HG03159 (cell line): Measurements from ENCODE around the gene LRRK2.
A peak's percentile ranks its signal among the peaks of the same experiment; 100 is the strongest.
"Not testable (repeated sequence)": the region's sequence is repeated elsewhere in the genome, so short reads cannot be mapped to it uniquely, and the experiment has no call there.

ENCODE experiments used
- ATAC-seq: cut with Tn5 transposase; IDR thresholded peaks from one replicate; pipeline ENCODE4 v1.9.1; 2021; ENCODE audit warnings: mild to moderate bottlenecking, moderate library complexity; ENCODE audit not compliant: unreplicated experiment

LRRK2 gene

DNA sequence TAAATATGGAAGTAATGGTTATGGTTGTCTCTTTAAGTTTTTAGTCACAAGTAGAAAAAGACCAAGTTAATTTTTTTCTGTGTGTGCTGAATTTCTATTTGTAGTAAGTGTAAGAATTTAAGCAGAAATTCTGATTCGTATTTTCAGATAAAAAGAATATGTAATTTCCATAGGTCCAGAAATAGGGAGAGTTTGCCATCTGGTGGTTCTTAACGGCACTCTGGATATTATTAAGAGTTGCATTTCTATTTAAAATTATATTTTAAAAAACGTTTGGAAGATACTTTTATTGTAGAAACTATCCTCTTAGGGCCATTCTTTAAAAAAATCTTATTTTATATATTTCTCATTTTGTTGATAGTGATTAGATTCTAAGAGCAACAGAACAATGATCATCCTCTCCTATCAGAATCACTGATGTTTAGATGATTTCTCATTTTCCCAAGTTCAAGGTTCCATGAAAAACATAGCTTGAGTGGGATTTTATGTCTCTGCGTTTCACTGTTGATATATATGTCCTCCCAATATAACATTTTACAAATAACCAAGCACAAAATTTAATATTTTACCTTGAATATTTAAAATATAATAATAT is 88.3 kb downstream of the LRRK2 start:
- no peak for ATAC-seq

DNA sequence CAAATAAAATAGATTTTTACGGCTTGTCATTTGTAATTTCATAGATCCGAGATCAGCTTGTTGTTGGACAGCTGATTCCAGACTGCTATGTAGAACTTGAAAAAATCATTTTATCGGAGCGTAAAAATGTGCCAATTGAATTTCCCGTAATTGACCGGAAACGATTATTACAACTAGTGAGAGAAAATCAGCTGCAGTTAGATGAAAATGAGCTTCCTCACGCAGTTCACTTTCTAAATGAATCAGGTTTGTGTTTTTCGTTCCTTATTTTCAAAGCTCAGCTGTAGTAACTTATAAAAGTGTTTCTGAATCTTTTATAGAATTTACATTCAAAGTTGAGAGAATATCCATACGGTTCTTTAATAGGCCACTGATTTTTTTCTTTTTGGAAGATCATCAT is 89.1 kb downstream of the LRRK2 start:
- ATAC-seq = peak; percentile 86

DNA sequence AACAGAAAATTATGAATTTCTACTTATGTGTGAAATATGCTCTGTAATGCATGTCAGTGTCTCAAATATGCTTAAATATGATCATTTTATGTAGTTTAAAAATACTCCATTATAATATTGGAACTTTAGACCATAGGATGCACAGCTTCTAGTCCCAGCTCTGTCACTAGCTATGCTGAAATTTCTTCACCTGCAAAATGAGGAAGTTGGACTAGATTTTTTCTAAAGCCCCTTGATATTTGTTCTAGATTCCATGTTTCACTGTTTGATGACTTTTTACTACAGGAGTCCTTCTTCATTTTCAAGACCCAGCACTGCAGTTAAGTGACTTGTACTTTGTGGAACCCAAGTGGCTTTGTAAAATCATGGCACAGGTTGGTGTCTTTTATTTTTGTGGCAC is 90.1 kb downstream of the LRRK2 start:
- ATAC-seq = peak; percentile 42

DNA sequence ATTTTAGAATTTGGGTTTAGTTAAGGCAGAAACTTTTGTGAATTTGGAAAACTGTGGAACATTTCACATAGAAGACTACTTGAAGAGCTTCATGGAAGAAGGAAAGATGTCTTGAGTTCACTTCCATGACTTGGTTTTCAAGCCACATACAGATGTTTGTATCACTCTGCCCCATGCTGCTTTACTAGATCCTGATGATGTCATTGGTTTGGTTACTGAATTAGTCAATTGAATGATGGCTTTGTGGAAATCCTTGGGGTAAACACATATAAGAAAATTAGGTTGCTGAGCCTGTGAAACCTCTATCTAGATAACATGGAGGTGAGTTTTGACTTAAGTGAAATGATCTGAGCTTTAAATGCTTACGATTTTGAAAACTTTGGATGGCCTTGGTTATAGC is 90.6 kb downstream of the LRRK2 start:
- no peak for ATAC-seq

DNA sequence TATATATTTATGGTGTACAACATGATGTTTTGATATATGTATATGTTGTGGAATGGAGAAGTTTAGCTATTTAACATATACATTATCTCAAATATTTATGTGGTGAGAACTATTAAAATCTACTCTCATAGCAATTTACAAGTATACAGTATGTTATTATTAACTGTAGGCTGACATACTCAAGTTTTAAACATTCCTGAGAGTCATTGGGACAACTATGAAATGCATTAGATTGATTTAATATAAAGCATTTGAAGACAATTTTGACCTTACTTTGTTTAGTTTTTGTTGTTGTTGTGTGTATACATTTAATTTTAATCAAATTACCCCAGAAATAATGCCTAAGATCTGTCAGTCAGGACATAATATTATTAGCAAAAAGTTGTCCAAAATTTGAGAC is 99.5 kb downstream of the LRRK2 start:
- no peak for ATAC-seq

DNA sequence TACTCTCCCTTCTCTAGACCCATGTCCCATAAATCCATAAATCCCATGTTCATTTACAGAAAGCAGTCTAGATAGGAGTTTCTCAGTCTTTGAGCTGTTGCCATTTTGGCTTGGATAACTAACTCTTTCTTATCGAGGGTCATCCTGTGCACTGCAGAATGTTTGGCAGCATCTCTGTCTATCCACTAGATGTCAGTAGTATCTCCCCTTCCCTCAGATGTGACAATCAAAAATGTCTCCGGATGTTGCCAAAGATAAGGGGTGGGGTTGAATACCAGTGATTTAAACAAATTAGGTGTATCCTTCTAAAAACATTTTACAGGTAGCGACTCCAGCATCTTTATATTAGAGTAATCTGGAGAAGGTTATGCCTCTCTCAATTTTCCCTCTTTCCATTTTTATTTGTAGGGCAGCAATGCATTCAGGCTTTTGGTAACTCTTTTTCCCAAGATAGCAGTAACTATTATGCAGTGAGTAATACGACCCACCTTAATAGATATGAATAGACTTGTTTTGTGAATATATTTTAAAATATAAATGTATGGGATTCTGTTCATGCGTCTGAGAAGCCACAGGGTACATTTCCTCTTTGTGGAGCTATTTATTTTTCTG is 100.7 kb downstream of the LRRK2 start:
- ATAC-seq = peak; percentile 83

DNA sequence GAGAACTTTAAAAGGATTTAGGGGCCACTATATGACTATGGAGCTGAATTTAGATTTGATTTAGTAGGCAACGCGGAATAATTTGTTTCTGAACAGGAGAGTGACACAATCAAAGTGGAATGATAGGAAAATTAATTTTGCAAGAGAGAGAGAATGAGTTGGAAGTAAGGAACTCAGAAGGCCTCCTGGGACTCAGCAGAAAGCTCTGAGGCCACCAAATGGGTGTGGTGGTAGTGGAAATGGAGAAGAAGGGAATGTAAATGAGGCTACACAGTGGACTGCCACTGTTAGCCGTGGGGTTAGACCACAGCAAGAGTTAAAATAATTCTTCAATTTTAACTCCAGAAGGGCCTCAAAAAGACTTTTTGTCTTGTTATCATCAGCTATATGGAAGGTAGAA is 102.7 kb downstream of the LRRK2 start:
- ATAC-seq = no peak

DNA sequence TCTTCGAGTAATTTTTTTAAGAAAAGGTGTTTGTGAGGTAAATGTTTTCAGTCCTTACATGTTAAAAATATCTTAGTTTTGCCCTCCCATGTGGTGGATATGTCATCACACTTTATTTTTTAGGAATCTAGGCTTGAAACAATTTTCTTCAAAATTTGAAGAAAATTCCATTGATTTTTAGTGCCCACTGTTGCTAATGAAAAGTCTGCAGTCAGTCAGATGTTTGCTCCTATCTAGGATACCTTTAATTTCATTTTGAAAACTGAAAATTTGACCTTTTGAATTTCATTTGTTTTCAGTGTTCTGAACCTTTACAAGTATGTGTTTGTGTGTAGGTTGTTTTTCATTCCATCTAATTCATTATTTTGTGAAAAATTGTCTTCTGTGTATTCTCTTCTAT is 105.4 kb downstream of the LRRK2 start:
- ATAC-seq = no peak

DNA sequence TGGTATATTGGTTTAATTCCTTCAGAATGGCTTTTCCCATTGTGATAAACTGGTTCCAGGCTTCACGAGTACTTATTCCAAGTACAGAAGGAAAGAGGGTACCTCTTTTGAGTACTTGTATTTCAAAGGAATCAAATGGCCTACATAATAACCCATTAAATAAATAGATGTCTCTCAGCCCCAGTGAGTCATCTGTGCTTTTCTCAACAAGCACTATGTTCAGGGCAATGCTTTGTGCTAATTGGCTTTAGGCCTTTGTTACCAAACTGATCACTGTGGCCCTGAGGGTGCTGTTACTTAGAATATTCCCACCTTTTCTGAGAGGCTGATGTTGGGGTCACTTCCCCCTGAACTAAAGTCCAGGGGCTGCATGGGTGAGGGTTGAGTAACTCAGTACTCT is 107.1 kb downstream of the LRRK2 start:
- no peak for ATAC-seq

DNA sequence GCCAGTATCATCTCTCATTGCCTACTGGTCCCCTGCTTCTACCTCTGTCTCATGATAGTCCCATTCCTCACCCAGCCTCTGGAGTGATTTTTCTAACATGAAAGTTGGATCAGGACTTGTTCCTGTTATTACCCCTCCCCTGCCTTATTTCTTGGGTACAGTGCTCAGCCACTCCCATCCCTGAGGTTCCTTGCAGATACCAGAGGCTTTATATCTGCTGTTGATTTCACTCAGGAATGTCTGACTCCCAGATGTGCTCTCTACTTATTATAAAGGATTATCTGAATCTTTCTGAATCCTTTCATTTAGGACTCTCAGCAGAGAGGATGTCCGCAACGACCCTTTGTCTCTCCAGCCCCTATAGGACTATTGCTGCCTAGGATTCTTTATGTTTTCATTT is 111.2 kb downstream of the LRRK2 start:
- no peak for ATAC-seq

DNA sequence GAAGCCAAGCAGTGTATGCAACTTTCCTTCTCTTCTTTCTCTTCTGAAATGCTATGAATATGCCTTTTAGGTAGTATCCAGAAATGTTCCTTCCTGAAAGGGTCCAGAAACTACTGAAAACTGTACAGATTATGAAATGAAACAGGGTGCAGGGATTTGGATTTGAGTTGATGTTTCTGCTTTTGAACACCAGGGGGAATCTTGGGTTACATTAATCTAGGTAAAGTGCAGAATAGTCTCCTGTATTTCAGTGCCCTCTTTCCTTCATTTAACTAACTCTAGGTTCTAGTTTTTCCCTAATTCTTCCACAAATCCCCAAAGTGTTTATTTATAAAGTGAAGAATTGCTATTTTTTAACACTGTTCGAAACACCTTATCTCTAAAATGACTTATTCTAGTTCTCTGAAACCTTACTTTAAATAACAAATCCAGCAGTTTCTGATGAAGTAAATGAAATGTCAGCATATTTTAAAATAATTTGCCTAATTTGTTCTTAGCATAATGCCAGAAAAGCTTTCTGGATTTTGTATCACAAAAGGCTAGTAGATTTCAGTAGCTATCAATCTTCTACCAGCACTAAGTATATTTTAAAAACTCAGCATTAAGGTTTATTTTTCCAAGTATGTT is 111.9 kb downstream of the LRRK2 start:
- peak; percentile 80 for ATAC-seq

DNA sequence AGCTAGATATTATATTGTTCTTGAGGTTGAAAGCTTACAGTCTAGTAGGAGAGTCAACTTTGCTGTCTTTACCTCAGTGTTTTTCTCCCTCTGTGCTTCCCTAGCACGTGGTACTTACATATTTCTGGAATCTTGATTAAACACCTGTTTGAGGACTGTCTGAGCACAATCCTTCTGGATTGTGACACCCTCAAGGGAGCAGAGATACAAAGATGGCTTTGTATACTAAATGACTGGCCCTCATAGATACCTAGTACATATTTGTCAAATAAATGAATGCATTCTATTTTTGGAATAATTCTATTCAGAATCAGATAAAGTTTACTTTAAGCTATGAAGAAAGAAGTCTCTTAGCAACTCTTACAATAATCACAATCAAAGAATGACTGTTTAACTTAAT is 113.3 kb downstream of the LRRK2 start:
- no peak for ATAC-seq

DNA sequence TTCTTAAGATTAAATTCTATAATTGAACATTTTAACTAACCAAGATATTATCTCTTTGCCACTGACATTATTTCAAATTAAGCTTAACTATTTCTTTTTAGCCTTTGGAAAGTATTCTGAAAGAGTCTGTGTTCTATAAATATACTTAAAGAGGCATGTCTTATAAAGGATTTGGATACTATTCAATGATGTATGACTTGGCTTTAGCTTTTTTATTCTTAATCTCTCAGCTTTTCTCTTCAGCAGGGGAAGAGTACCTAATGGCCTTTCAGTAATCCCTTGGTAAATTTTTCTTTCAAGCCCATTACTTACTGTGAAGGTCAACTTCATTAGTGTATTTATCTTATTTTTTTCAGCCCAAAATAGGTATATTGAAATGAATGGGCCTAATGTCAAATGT is 113.8 kb downstream of the LRRK2 start:
- ATAC-seq = no peak

DNA sequence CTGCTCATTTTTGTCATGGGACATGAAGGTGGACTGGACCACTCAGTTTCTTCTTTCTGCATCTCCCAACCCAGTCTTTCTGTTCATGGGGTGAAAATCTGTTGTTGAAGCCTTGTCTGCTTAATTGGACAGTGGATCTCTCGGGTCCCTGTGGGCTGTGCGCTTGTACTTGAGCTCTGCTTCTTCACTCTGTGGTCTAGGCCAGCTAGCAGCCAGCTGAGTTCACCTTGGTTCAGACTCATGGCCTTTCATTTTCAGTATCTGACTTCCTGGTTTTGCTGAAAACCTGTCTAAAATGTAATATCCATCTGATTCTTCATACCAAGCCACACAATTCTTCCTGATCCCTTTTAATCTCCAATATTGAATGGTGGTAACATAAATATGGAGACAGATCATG is 117.2 kb downstream of the LRRK2 start:
- ATAC-seq = peak; percentile 60

DNA sequence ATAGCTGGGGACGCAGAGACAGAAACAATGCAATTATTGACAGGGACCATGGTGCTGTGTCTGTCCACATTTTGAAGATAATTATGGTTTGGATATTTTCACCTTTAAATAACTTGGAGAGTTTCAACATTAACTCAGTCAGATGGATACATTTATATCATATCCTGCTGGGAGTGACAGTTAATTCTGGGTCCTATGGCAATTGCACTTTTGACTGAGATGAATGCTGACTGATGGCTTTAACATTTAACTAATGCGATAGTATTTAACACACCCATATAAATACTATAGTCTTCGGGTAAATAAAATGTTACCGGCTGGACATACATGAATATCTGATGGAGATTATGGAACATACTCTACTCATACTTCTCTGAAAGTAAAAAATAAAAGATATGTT is 118.3 kb downstream of the LRRK2 start:
- ATAC-seq = no peak

DNA sequence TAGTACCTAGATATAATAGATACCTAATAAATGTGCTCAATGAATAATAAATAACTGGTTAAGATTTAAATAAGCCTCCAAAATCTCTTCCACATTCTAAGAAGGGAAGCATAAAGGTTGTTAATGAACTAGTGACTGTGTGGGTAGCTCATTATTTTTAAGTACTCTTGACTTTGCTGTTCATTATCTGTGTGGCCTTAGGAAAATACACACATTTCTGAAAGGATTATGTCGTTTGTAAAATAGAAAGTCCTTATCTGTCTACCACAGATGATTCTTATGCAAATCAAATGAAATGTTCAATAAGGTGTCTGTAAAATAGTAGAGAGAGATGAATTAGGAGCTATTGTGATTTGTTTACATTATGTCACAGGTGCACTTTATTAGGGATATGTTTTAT is 119.5 kb downstream of the LRRK2 start:
- ATAC-seq = no peak

DNA sequence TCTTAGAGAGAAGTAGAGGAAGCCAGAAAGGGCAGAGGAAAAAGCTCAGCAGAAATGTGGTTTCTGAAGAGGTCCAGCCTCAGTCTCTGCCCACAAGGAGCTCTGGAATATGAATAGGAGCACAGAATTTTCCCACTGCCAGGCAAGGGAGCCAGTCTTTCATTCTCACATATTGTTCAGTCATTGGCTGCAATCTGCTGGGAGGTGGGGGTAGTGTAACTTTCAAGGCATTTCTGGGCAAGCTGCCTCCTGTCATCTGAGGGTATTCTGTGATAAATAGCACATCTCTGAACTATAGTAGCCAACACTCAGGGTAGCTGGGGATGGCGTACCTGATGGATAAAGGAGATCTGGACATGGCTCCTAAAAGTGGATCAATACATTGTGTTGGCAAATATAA is 127.2 kb downstream of the LRRK2 start:
- ATAC-seq = no peak

DNA sequence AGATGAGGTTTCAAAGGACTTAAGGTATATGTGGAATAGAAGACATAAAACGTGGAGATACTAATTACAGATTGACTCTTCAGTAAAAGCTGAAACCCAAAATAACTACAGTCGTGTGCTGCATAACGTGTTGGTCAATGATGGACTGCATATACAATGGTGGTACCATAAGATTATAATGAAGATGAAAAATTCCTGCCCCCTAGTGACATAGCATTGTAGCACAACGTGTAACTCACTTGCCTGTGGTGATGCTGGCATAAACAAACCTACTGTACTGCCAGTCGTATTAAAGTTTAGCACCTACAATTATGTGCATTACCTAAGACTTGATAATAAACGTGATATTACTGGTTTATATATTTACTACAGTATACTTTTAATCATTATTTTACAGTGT is 150.3 kb downstream of the LRRK2 start:
- ATAC-seq = peak; percentile 50

DNA sequence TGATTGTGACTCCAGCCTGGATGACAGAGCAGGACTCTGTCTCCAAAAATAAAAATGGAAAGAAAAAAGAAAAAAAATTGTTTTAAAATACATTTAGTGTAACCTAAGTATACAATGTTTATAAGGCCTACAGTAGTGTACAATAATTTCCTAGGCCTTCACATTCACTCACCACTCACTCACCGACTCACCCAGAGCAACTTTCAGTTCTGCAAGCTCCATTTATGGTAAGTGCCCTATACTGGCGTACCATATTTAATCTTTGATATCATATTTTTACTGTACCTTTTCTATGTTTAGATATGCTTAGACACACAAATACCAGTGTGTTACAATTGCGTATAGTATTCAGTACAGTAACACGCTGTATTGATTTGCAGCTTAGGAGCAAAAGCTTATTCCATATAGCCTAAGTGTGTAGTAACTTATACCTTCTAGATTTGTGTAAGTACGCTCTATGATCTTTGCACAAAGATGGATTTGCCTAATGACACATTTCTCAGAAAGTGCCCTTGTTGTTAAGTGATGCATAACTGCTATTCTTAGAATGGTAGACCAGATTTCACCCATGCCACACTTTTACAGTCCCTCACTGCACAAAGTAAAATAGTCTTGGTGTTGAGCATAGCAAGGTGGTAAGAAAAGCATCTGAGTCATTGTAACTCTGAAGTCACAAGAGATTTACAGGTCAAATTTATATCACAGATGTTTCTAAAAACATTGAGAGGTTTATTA is 151.9 kb downstream of the LRRK2 start:
- ATAC-seq = no peak

DNA sequence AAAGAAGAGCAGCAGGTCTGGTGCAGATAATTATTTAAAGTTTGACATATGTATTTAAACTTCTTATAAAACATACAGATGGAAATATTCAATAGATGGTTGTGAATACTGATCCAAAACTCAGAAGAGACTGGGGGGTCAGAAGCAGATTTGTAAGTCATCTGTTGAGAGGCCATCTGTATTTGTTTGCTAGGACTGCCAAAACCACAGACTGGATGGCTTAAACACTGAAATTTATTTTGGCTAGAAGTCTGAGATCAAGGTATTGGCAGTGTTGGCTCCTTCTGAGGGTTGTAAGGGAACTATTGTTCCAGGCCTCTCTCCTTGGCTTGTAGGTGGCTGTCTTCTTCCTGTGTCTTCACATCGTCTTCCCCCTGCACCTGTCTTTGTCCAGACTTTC is 153.9 kb downstream of the LRRK2 start:
- ATAC-seq = no peak

DNA sequence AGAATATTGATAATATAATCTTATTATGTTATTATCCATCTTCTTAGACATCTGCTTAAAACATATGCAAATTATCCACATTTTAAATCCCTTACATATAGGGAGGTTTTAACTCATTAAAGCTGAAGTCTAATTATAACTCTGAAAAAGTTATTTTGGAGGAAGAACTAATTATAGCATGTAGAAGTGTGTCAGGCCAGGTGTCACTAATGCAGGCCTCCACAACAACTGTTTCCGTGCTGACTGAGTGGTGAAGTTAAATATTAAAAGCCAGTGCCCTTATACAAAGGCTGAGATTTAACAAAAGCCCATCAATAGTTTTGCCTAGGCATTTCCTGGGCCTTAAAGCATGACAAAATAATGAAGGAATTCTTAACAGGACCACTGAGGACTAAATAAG is 157.4 kb downstream of the LRRK2 start:
- peak; percentile 68 for ATAC-seq

DNA sequence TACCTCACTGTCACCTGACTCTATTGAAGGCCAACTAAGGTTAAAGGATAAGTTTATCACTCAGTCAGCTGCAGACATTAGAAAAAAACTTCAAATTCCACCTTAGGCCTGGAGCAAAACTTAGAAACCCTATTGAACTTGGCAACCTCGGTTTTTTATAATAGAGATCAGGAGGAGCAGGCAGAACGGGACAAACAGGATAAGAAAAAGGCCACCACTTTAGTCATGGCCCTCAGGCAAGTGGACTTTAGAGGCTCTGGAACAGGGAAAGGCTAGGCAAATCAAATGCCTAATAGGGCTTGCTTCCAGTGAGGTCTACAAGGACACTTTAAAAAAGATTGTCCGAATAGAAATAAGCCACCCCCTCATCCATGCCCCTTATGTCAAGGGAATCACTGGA is 162.5 kb downstream of the LRRK2 start:
- not testable (repeated sequence) for ATAC-seq
